ENCODE measurements around the gene MKRN2OS. TPM values are rescaled to one million over a fixed set of nuclear protein-coding genes. Genes with fewer than 3 reads are reported as not detected.

MKRN2OS gene
- total and polyA plus RNA-seq, 10 of the 15 experiments (the other 5 are each of a cell fraction or from before 2014, with no cell fraction given), result 0.20 to 1.0 (median 0.40) TPM; not detected in 4

GRCh38 chr3:12549971-12550760, 4.9 kb upstream of the MKRN2OS start:
- POLR2A ChIA-PET, result no interaction called here
- WGBS (ENCODE audit: insufficient coverage, insufficient replicate concordance, low lambda C conversion rate, missing lambda C conversion rate), result 62% methylated on average over 7 of the region's 7 CpGs
- H3K4me2 ChIP-seq (ENCODE audit: control insufficient read depth, insufficient read depth), result no peak overlapping the region
- no peaks in the 10 kb centered on the region for H3K9me3 ChIP-seq (replicated peaks; ENCODE audit: control insufficient read depth, insufficient read depth, low read length)
- H3K9ac ChIP-seq (ENCODE audit: control insufficient read depth, insufficient read depth, low read length), result no peak overlapping the region
- BruUV-seq (replicated peaks), result no TSS peak
- no peaks in the 10 kb centered on the region for H4K20me1 ChIP-seq (ENCODE audit: control insufficient read depth, insufficient read depth)
- in situ Hi-C loops (cut with MboI) (no loop called here), intact Hi-C loops (cut with micrococcal nuclease; ENCODE audit: unreplicated experiment) (no loop called here)
- ATAC-seq (no peak), FAIRE-seq (no peak), DNase-seq (ENCODE audit: low read depth, low spot score) (no peak)
- H3K27me3 ChIP-seq (replicated peaks in 1 of 2; ENCODE audit: control insufficient read depth in 2 of 2, insufficient read depth in 2 of 2, low read length in 1 of 2), result no peaks in the 10 kb centered on the region
- RAD21 ChIA-PET (ENCODE audit: unreplicated experiment), result no interaction called here
- H3K4me1 ChIP-seq (ENCODE audit: control insufficient read depth, insufficient read depth, low read length), result no peaks in the 10 kb centered on the region
- H3K36me3 ChIP-seq (ENCODE audit: control insufficient read depth in 2 of 2, insufficient read depth in 2 of 2, low read length in 1 of 2), result no peaks in the 10 kb centered on the region
- H3K79me2 ChIP-seq (ENCODE audit: control insufficient read depth, insufficient read depth, low read length), result no peaks in the 10 kb centered on the region
- no peak overlapping the region for H3K27ac ChIP-seq (ENCODE audit: control insufficient read depth, insufficient read depth)
- CTCF ChIA-PET, result no interaction called here
- H3K4me3 ChIP-seq, result no peak overlapping the region
- H2AFZ ChIP-seq (ENCODE audit: control insufficient read depth, low read depth, low read length), result no peak overlapping the region
- SMC1A ChIA-PET (ENCODE audit: uncharacterized antibody, unreplicated experiment), result interaction anchor here (0.6 kb wide), 1 partner anchor 757 kb away, joined by 3 read pairs; no protein-coding TSS in a partner anchor
- TF ChIP-seq, protein P1, sequence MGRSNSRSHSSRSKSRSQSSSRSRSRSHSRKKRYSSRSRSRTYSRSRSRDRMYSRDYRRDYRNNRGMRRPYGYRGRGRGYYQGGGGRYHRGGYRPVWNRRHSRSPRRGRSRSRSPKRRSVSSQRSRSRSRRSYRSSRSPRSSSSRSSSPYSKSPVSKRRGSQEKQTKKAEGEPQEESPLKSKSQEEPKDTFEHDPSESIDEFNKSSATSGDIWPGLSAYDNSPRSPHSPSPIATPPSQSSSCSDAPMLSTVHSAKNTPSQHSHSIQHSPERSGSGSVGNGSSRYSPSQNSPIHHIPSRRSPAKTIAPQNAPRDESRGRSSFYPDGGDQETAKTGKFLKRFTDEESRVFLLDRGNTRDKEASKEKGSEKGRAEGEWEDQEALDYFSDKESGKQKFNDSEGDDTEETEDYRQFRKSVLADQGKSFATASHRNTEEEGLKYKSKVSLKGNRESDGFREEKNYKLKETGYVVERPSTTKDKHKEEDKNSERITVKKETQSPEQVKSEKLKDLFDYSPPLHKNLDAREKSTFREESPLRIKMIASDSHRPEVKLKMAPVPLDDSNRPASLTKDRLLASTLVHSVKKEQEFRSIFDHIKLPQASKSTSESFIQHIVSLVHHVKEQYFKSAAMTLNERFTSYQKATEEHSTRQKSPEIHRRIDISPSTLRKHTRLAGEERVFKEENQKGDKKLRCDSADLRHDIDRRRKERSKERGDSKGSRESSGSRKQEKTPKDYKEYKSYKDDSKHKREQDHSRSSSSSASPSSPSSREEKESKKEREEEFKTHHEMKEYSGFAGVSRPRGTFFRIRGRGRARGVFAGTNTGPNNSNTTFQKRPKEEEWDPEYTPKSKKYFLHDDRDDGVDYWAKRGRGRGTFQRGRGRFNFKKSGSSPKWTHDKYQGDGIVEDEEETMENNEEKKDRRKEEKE (IDR thresholded peaks at IDR 0.05), result no peak
- TF ChIP-seq, protein P2, sequence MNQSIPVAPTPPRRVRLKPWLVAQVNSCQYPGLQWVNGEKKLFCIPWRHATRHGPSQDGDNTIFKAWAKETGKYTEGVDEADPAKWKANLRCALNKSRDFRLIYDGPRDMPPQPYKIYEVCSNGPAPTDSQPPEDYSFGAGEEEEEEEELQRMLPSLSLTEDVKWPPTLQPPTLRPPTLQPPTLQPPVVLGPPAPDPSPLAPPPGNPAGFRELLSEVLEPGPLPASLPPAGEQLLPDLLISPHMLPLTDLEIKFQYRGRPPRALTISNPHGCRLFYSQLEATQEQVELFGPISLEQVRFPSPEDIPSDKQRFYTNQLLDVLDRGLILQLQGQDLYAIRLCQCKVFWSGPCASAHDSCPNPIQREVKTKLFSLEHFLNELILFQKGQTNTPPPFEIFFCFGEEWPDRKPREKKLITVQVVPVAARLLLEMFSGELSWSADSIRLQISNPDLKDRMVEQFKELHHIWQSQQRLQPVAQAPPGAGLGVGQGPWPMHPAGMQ (IDR thresholded peaks at IDR 0.05; ENCODE audit: borderline replicate concordance), result no peak
- TF ChIP-seq POLR2A (IDR thresholded peaks at IDR 0.05; ENCODE audit: low read depth, low read length) (no peak), MXI1 (IDR thresholded peaks at IDR 0.05; ENCODE audit: low read depth, low read length) (no peak), SRF (IDR thresholded peaks at IDR 0.05; ENCODE audit: low read depth in 2 of 2, low read length in 2 of 2) (no peak), ZNF217 (IDR thresholded peaks at IDR 0.05) (no peak), SMAD5 (IDR thresholded peaks at IDR 0.05; ENCODE audit: low read depth) (no peak), CBX5 (IDR thresholded peaks at IDR 0.05; ENCODE audit: low read depth) (no peak), NFIC (IDR thresholded peaks at IDR 0.05; ENCODE audit: low read depth, low read length) (no peak), PML (IDR thresholded peaks at IDR 0.05; ENCODE audit: low read length) (no peak), ASH2L (IDR thresholded peaks at IDR 0.05; ENCODE audit: borderline replicate concordance, low read depth) (no peak), SUZ12 (IDR thresholded peaks at IDR 0.05; ENCODE audit: unreplicated experiment) (no peak), NRF1 (conservative IDR thresholded peaks at IDR 0.05; ENCODE audit: low read depth, low read length) (no peak)
- TF ChIP-seq, protein P3, sequence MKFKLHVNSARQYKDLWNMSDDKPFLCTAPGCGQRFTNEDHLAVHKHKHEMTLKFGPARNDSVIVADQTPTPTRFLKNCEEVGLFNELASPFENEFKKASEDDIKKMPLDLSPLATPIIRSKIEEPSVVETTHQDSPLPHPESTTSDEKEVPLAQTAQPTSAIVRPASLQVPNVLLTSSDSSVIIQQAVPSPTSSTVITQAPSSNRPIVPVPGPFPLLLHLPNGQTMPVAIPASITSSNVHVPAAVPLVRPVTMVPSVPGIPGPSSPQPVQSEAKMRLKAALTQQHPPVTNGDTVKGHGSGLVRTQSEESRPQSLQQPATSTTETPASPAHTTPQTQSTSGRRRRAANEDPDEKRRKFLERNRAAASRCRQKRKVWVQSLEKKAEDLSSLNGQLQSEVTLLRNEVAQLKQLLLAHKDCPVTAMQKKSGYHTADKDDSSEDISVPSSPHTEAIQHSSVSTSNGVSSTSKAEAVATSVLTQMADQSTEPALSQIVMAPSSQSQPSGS (IDR thresholded peaks at IDR 0.05; ENCODE audit: low read length), result no peak
- TF ChIP-seq, protein P4, sequence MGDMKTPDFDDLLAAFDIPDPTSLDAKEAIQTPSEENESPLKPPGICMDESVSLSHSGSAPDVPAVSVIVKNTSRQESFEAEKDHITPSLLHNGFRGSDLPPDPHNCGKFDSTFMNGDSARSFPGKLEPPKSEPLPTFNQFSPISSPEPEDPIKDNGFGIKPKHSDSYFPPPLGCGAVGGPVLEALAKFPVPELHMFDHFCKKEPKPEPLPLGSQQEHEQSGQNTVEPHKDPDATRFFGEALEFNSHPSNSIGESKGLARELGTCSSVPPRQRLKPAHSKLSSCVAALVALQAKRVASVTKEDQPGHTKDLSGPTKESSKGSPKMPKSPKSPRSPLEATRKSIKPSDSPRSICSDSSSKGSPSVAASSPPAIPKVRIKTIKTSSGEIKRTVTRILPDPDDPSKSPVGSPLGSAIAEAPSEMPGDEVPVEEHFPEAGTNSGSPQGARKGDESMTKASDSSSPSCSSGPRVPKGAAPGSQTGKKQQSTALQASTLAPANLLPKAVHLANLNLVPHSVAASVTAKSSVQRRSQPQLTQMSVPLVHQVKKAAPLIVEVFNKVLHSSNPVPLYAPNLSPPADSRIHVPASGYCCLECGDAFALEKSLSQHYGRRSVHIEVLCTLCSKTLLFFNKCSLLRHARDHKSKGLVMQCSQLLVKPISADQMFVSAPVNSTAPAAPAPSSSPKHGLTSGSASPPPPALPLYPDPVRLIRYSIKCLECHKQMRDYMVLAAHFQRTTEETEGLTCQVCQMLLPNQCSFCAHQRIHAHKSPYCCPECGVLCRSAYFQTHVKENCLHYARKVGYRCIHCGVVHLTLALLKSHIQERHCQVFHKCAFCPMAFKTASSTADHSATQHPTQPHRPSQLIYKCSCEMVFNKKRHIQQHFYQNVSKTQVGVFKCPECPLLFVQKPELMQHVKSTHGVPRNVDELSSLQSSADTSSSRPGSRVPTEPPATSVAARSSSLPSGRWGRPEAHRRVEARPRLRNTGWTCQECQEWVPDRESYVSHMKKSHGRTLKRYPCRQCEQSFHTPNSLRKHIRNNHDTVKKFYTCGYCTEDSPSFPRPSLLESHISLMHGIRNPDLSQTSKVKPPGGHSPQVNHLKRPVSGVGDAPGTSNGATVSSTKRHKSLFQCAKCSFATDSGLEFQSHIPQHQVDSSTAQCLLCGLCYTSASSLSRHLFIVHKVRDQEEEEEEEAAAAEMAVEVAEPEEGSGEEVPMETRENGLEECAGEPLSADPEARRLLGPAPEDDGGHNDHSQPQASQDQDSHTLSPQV (IDR thresholded peaks at IDR 0.05), result no peak
